Activated CD4-positive, alpha-beta T cell treated with anti-CD3 and anti-CD28 coated beads, Interleukin-2, amount 10 ng/mL, durations not matched to agents 7 days and 5 days (primary cell): ENCODE data around the gene SH3PXD2A. TPM values are rescaled to one million over a fixed set of nuclear protein-coding genes. Genes with fewer than 3 reads are reported as not detected.

Source experiments
- CTCF ChIA-PET: fragments of 350-600 bp; sonication (Branson Sonifier 250); formaldehyde crosslinking; loops from one replicate; lab custom pipeline; 2021; ENCODE audit warnings: antibody characterized with exemption; lab: Charles Lee
- POLR2A ChIA-PET: fragments of 350-600 bp; sonication (Branson Sonifier 250); formaldehyde crosslinking; loops from one replicate; lab custom pipeline; 2021; ENCODE audit warnings: antibody characterized with exemption; lab: Charles Lee
- DNase-seq: peaks from one replicate; pipeline ENCODE4 v3.0.0-alpha.2; 2020
- H3K27ac Mint-ChIP-seq: one replicate; pipeline ENCODE4 v1.8.0; 2021; ENCODE audit warnings: mild to moderate bottlenecking, moderate library complexity, mixed read lengths
- H3K27me3 Mint-ChIP-seq: one replicate; pipeline ENCODE4 v1.8.0; 2021; ENCODE audit warnings: mixed read lengths
- H3K36me3 Mint-ChIP-seq: one replicate; pipeline ENCODE4 v1.8.0; 2021; ENCODE audit warnings: low read depth, mixed read lengths
- H3K4me1 Mint-ChIP-seq: one replicate; pipeline ENCODE4 v1.8.0; 2021; ENCODE audit warnings: mixed read lengths
- H3K4me3 Mint-ChIP-seq: one replicate; pipeline ENCODE4 v1.8.0; 2021; ENCODE audit warnings: mild to moderate bottlenecking, moderate library complexity, mixed read lengths
- H3K9me3 Mint-ChIP-seq: one replicate; pipeline ENCODE4 v1.8.0; 2021; ENCODE audit warnings: mixed read lengths
- total RNA-seq, 2 experiments: library from RNA; stranded (reverse); gene quantifications; one replicate each; pipeline ENCODE4 v1.2.3, GENCODE V29; 2021

The SH3PXD2A gene
- total RNA-seq, 2 experiments from 2014 or later = 11.9 to 12.7 TPM

DNA sequence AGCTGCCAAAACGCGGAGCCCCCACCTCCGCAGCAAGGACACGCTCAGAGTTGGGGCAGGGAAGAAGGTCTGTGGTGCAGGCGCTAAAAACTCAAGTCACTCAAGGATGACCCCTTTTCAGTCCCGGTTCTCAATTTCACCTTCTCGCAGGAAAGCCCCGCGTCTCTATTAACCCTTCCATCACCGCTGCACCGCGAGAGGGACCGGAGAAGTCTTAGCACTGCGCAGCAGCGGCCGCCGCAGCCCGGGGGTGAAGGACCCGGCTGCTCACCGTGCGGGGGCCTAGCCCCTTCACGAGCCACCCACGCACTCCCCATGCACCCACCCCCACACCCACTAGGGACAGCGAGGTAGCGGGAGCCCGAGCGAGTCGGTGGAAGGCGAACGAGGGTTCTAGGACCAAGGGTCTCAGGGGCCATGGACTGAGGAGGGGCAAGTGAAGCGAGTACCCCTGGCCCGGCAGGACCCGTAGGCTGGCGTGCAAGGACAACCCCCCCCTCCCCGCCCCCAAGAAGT is 162.9 kb downstream of the SH3PXD2A start:
- ChIA-PET POLR2A (no interaction called here), CTCF (no interaction called here)
- peaks cover 15% of the 10 kb centered on the region for H3K27me3 Mint-ChIP-seq
- no peaks in the 10 kb centered on the region for H3K9me3 Mint-ChIP-seq
- peak overlapping the region; percentile 62 for H3K4me3 Mint-ChIP-seq
- H3K36me3 Mint-ChIP-seq = no peaks in the 10 kb centered on the region
- DNase-seq = no peak
- peaks cover 42% of the 10 kb centered on the region for H3K4me1 Mint-ChIP-seq
- no peak overlapping the region for H3K27ac Mint-ChIP-seq

DNA sequence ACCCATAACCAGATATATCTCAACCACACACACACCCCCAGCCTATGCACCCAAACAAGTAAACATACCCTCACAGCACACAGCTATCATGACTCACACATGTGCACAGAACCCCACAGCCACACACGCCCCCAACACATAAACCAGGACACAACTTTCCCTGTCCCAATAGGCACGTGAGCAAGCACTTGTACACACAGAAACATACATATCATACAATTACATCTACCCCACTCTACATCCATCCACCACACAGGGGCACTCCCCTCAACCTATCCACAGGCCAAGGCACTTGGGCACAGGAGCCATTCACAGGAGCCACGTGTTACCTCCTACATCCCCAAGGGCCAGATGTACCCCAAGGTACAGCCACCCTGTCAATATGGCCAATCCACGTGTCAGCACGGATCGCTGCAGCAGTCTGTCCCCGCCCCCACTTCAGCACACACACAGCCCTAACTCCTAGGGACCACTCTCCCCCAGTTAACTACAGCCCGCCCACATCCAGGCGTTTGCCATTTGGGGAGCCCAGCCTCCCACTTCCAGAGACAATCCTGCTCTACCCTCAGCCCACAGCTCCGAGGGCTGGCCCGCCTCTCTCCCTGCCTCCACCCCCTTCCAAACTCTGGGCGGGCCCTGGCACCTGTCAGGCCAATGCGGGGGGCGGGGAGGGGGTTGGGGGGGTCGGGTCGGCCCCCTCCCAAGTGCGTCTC is 163.5 kb downstream of the SH3PXD2A start:
- H3K27ac Mint-ChIP-seq = no peak overlapping the region
- H3K36me3 Mint-ChIP-seq = no peaks in the 10 kb centered on the region
- no peaks in the 10 kb centered on the region for H3K9me3 Mint-ChIP-seq
- ChIA-PET CTCF (interaction anchor here (0.9 to 1.2 kb wide), 3 partner anchors 13 to 87 kb away, joined by 3 read pairs; no protein-coding TSS in a partner anchor), POLR2A (no interaction called here)
- H3K4me1 Mint-ChIP-seq = peaks cover 38% of the 10 kb centered on the region
- DNase-seq = no peak
- peak overlapping the region; percentile 26 for H3K4me3 Mint-ChIP-seq
- peaks cover 15% of the 10 kb centered on the region for H3K27me3 Mint-ChIP-seq

DNA sequence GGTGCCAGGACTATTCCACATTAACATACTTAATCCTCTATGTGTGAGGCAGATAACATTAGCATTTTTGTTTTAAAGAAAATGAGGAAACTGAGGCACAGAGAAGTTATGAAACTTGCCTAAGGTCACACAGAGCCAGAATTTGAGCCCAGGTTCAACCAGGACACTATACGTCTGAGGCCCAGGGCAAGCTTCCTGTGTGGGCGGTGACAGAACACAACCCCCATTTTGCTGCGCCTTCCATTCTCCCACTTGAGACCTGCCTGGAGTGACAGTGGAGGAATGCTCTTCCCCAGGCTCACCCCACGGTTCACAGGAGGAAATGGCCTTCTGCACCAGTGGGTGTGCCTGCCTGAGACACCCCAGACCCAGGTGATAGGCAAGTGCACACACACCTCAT is 164.1 kb downstream of the SH3PXD2A start:
- no peak overlapping the region for H3K27ac Mint-ChIP-seq
- no peaks in the 10 kb centered on the region for H3K36me3 Mint-ChIP-seq
- no peak for DNase-seq
- CTCF ChIA-PET = interaction anchor here (0.9 to 2.4 kb wide), 4 partner anchors 14 to 86 kb away, joined by 3 to 7 read pairs (median 3); no protein-coding TSS in a partner anchor
- POLR2A ChIA-PET = no interaction called here
- peak overlapping the region; percentile 12 for H3K4me3 Mint-ChIP-seq
- peaks cover 15% of the 10 kb centered on the region for H3K27me3 Mint-ChIP-seq
- H3K4me1 Mint-ChIP-seq = peaks cover 33% of the 10 kb centered on the region
- H3K9me3 Mint-ChIP-seq = no peaks in the 10 kb centered on the region

DNA sequence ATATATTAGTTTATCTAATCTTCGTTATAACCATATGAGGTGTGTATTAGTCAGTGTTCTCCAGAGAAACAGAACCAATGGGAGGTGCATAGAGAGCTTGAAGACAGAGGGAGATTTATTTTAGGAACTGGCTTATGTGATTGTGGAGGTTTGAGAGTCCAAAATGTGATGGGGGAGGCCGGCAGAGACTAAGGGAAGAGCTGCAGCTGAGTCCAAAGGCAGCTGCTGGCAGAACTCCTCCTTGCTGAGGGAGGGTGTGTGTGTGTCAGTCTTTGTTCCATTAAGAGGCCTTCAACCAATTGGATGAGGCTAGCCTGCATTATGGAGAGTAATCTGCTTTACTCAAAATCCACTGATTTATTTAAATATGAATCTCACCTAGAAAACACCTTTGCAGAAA is 165.1 kb downstream of the SH3PXD2A start:
- POLR2A ChIA-PET = interaction anchor here (0.6 kb wide), 1 partner anchor 20 kb away, joined by 3 read pairs; no protein-coding TSS in a partner anchor
- Mint-ChIP-seq H3K27me3 (peaks cover 15% of the 10 kb centered on the region), H3K9me3 (no peaks in the 10 kb centered on the region), H3K4me3 (no peak overlapping the region), H3K36me3 (no peaks in the 10 kb centered on the region), H3K27ac (no peak overlapping the region), H3K4me1 (peaks cover 29% of the 10 kb centered on the region)
- DNase-seq = no peak
- CTCF ChIA-PET = interaction anchor here (0.6 to 2.4 kb wide), 6 partner anchors 8 to 424 kb away, joined by 3 to 7 read pairs (median 3); no protein-coding TSS in a partner anchor

DNA sequence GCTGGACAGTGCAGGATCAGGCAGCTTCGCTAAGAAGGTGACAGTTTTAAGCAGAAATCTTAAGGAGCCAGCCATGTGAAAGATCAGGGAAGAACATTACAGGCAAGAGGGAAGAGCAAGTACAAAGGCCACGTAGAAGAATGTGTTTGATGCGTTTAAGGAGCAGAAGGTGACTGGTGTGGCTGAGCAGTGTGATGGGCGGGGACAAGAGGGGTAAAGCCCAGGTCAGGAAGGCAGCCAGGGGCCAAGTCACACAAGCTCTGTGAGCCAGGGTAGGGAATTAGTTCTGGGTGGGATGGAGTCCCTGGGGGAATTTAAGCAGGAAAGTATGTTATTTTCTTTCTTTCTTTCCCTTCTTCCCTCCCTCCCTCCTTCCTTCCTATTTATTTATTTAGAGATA is 166.9 kb downstream of the SH3PXD2A start:
- Mint-ChIP-seq H3K27me3 (peaks cover 14% of the 10 kb centered on the region), H3K4me1 (peaks cover 19% of the 10 kb centered on the region), H3K4me3 (no peak overlapping the region), H3K36me3 (no peaks in the 10 kb centered on the region), H3K9me3 (no peaks in the 10 kb centered on the region), H3K27ac (no peak overlapping the region)
- DNase-seq = no peak
- CTCF ChIA-PET = interaction anchor here (0.6 to 1.3 kb wide), 3 partner anchors 13 to 80 kb away, joined by 3 to 4 read pairs (median 3); no protein-coding TSS in a partner anchor
- POLR2A ChIA-PET = no interaction called here

DNA sequence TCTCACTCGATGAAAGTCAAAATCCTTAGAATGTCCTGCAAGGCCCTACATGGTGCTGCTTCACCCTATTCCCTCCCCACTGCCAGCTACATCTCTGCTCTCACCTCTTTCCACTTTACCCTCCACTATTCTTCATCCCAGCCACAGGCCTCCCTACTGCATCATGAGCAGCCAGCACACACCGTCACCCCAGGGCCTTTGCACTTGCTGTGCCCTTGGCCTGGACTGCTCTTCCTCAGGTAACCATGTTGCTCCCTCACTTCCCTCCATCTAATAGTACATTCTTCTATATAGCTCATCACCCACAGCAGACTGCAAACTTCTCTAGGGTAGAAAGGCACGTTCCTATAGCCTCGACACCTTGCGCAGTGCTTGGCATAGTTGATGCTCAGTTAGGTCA is 167.7 kb downstream of the SH3PXD2A start:
- Mint-ChIP-seq H3K27ac (no peak overlapping the region), H3K4me3 (no peak overlapping the region), H3K9me3 (no peaks in the 10 kb centered on the region), H3K27me3 (peaks cover 12% of the 10 kb centered on the region), H3K36me3 (no peaks in the 10 kb centered on the region), H3K4me1 (peaks cover 17% of the 10 kb centered on the region)
- DNase-seq = no peak
- CTCF ChIA-PET = interaction anchor here (0.6 to 2.0 kb wide), 4 partner anchors 21 to 106 kb away, joined by 3 to 6 read pairs (median 3); no protein-coding TSS in a partner anchor
- POLR2A ChIA-PET = no interaction called here

DNA sequence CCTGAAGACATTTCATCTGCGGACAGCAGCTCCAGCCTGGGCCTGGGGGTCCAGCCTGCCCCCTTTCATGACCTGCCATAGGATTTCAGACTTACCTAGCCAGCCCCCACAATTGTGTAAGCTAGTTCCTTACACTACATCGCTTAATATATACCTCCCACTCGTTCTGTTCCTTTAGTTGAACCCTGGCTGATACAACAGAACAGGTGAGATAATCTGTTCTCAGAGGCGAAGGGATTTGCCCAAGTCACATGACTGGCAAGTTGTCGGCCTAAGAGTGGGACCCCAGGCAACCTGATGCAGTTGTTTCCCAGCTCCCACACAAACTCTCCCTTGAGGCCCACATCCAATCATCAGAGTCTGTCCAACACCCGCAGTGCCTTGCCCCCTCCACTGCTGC is 168.2 kb downstream of the SH3PXD2A start:
- Mint-ChIP-seq H3K36me3 (no peaks in the 10 kb centered on the region), H3K4me3 (no peak overlapping the region), H3K27ac (no peak overlapping the region), H3K4me1 (peaks cover 17% of the 10 kb centered on the region), H3K27me3 (peaks cover 12% of the 10 kb centered on the region), H3K9me3 (no peaks in the 10 kb centered on the region)
- POLR2A ChIA-PET = no interaction called here
- CTCF ChIA-PET = interaction anchor here (0.7 to 5.4 kb wide), 12 partner anchors 8 to 582 kb away, joined by 3 to 33 read pairs (median 5); partner anchors contain the start of gene GSTO2
- DNase-seq = no peak

DNA sequence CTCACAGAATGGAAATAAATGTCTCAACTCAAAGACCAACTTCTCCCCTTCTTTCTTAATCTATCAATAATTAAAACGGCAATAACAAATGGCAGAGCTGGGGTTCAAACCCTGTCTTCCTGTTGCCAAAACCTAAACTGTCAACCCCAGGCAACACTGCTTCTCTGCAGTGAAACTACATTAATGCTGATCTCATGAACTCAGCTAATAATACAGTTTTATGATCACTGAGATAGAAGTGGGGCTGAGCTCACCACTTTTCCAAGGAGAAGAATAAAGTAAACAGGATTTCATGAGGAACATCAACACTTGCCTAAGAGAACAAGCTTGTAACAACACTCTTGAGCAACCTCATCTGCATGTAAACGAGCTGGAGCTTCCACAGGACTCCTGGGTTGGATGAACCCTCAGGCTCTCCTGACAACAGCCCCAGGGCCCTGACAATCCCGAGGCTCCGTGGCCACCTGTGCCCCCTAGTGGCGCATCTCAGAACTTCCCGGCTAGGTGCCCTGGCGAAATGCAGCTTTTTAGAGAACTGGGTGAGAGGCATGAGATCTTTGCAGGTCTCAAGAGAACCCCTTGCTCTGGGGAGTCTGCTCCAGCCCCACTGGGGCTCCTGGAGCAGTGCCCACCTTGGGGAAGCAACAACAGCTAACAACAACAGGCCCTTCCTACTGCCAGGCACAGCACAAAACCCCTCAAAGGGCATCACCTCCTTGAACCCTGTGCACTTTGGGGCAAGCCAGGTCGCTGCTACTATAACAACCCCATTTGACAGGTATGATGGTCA is 169.3 kb downstream of the SH3PXD2A start:
- peaks cover 9% of the 10 kb centered on the region for H3K27me3 Mint-ChIP-seq
- POLR2A ChIA-PET = interaction anchor here (0.6 kb wide), 1 partner anchor 77 kb away, joined by 3 read pairs; no protein-coding TSS in a partner anchor
- H3K4me1 Mint-ChIP-seq = peaks cover 9% of the 10 kb centered on the region
- H3K9me3 Mint-ChIP-seq = no peaks in the 10 kb centered on the region
- CTCF ChIA-PET = interaction anchor here (0.5 to 5.4 kb wide), 23 partner anchors 9 to 860 kb away, joined by 3 to 33 read pairs (median 3); no protein-coding TSS in a partner anchor
- H3K4me3 Mint-ChIP-seq = no peak overlapping the region
- no peak overlapping the region for H3K27ac Mint-ChIP-seq
- H3K36me3 Mint-ChIP-seq = no peaks in the 10 kb centered on the region
- DNase-seq = peak; percentile 77

DNA sequence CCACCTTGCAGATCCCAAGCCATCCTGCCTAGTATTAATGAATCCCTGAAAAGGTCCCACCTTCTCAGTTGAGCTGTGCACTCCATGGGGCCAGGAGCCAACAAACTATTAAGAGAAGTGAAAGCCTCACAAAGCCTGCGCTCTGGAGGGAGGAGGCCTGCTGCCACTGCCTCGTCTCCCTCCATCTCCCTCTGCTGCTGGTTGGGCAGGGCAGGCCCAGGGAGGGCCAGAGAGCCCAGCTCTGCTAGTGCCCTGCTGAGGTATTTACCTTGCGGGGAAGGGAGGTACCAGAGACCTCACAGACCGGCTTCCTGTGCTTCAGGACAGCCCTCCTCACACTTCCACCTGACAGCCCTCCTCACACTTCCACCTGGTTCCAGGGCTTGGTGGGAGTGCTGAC is 171.5 kb downstream of the SH3PXD2A start:
- H3K27me3 Mint-ChIP-seq = peaks cover 6% of the 10 kb centered on the region
- H3K9me3 Mint-ChIP-seq = no peaks in the 10 kb centered on the region
- H3K27ac Mint-ChIP-seq = no peak overlapping the region
- H3K4me3 Mint-ChIP-seq = no peak overlapping the region
- peaks cover 9% of the 10 kb centered on the region for H3K4me1 Mint-ChIP-seq
- CTCF ChIA-PET = interaction anchor here (1.0 to 5.4 kb wide), 2 partner anchors 11 to 21 kb away, joined by 4 to 33 read pairs; no protein-coding TSS in a partner anchor
- no peak for DNase-seq
- H3K36me3 Mint-ChIP-seq = no peaks in the 10 kb centered on the region
- POLR2A ChIA-PET = interaction anchor here (0.6 kb wide), 1 partner anchor 69 kb away, joined by 10 read pairs; no protein-coding TSS in a partner anchor

DNA sequence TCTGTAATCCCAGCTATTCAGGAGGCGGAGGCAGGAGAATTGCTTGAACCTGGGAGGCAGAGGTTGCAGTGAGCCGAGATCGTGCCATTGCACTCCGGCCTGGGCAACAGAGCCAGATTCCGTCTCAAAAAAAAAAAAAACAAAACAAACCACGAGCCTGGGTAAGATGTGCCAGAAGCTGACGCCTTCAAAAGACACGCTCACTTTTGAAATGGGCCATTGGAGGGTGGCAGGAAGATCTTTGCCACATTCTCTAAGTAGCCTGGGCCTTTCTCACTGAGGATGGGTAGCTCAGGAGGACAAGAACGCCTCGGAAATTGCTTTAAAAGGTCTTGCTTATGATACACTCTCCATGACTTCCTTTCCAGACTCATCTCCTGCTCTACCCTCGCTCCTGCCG is 172.7 kb downstream of the SH3PXD2A start:
- H3K4me1 Mint-ChIP-seq = peaks cover 18% of the 10 kb centered on the region
- H3K27ac Mint-ChIP-seq = no peak overlapping the region
- H3K9me3 Mint-ChIP-seq = no peaks in the 10 kb centered on the region
- no peaks in the 10 kb centered on the region for H3K36me3 Mint-ChIP-seq
- H3K4me3 Mint-ChIP-seq = no peak overlapping the region
- CTCF ChIA-PET = interaction anchor here (0.6 to 5.4 kb wide), 5 partner anchors 12 to 159 kb away, joined by 3 to 33 read pairs (median 4); no protein-coding TSS in a partner anchor
- H3K27me3 Mint-ChIP-seq = no peaks in the 10 kb centered on the region
- POLR2A ChIA-PET = no interaction called here
- DNase-seq = no peak

DNA sequence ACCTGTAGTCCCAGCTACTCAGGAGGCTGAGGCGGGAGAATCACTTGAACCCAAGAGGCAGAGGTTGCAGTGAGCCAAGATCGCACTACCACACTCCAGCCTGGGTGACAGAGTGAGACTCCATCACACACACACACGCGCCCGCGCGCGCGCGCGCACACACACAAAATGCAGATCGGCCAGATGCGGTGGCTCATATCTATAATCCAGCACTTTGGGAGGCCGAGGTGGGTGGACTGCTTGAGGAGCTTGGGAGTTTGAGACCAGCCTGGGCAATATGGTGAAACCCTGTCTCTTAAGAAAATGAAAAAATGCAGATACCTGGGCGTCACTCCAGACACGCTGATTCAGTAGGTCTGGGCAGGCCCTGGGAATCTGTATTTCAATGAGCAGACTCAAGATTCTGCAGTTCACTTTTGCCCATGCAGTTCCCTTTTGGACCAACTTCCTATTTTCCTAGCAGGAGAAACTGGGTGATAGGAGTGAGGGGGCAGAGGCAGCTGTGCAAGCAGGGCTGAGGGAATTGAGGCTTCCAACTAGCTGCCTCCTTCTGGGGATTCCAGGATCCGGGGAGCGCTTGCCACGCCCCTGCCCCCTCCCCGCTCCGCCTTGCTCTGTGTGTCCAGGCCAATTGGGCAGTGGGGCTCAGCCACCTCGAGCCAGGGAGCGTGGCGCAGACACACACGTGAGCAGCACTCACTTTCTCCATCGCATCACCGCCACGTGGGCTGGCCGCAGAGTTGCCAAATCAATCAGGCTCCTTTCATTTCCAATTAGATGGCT is 173.6 kb downstream of the SH3PXD2A start:
- Mint-ChIP-seq H3K9me3 (no peaks in the 10 kb centered on the region), H3K4me1 (peaks cover 20% of the 10 kb centered on the region), H3K36me3 (no peaks in the 10 kb centered on the region), H3K27me3 (no peaks in the 10 kb centered on the region), H3K27ac (no peak overlapping the region), H3K4me3 (no peak overlapping the region)
- CTCF ChIA-PET = interaction anchor here (0.9 to 5.4 kb wide), 3 partner anchors 13 to 76 kb away, joined by 4 to 33 read pairs (median 4); no protein-coding TSS in a partner anchor
- POLR2A ChIA-PET = no interaction called here
- no peak for DNase-seq

DNA sequence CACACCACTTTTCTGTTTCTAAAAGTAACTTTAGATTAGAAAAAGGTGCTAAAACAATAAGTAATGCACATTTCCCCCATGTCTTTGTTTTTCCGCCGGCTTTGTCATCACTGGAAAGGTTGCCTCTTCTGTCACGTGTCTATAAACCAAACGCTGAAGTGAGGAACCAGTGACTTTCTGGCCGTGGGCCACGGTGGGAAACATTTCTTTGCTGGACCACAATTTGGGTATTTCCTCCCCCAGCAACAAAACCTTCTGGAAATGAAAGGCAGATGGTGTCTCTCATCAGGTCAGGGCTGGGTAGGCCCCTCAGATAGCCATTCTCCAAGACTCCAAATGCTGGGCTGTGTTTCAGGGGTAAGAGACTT is 174.5 kb downstream of the SH3PXD2A start:
- Mint-ChIP-seq H3K27me3 (no peaks in the 10 kb centered on the region), H3K36me3 (no peaks in the 10 kb centered on the region), H3K27ac (no peak overlapping the region), H3K4me1 (peaks cover 15% of the 10 kb centered on the region), H3K4me3 (no peak overlapping the region), H3K9me3 (no peaks in the 10 kb centered on the region)
- POLR2A ChIA-PET = no interaction called here
- CTCF ChIA-PET = interaction anchor here (1.1 kb wide), 1 partner anchor 389 kb away, joined by 3 read pairs; no protein-coding TSS in a partner anchor
- no peak for DNase-seq
